Measurements from ENCODE around the gene OR51B2.

OR51B2 gene

GRCh38 chr11:5282628-5283027 lies 41.5 kb downstream of the OR51B2 start:
- no peak for DNase-seq (ENCODE audit: low read depth)

GRCh38 chr11:5281596-5281995 lies 42.5 kb downstream of the OR51B2 start:
- DNase-seq (ENCODE audit: low read depth) = no peak

- peak; percentile 99 for DNase-seq (ENCODE audit: low read depth)
Observed at GRCh38 chr11:5280582-5281102, 43.5 kb downstream of the OR51B2 start.

- DNase-seq (ENCODE audit: low read depth) = no peak
Observed at GRCh38 chr11:5279471-5280090, 44.5 kb downstream of the OR51B2 start.

- no peak for DNase-seq (ENCODE audit: low read depth)
Observed at GRCh38 chr11:5277807-5278382, 46.2 kb downstream of the OR51B2 start.

- DNase-seq (ENCODE audit: low read depth) = no peak
Observed at GRCh38 chr11:5276697-5277096, 47.4 kb downstream of the OR51B2 start.

GRCh38 chr11:5275369-5276110 lies 48.6 kb downstream of the OR51B2 start:
- no peak for DNase-seq (ENCODE audit: low read depth)

- DNase-seq (ENCODE audit: low read depth) = no peak
Observed at GRCh38 chr11:5274395-5274794, 49.7 kb downstream of the OR51B2 start.
